Subcutaneous adipose tissue (tissue), 4 donors: Measurements from ENCODE around the gene EXOC6B. TPM values are rescaled to one million over a fixed set of nuclear protein-coding genes. Genes with fewer than 3 reads are reported as not detected.

Source experiments
- total RNA-seq, 4 donors: library from RNA; depleted of rRNA; stranded (reverse); fragments of >200 nt; gene quantifications; one replicate each; pipeline ENCODE4 v1.1.0, GENCODE V29; 2016
- TF ChIP-seq, protein P1 (sequence below): fragments of 450-650 bp; IDR thresholded peaks from one replicate; pipeline ENCODE4 v1.5.1; 2016; ENCODE audit warnings: low read depth, mild to moderate bottlenecking, control low read depth, antibody characterized with exemption, moderate library complexity

The EXOC6B gene
- total RNA-seq, 4 donors from 2014 or later = 33.9 to 40.5 (median 38.9) TPM

DNA sequence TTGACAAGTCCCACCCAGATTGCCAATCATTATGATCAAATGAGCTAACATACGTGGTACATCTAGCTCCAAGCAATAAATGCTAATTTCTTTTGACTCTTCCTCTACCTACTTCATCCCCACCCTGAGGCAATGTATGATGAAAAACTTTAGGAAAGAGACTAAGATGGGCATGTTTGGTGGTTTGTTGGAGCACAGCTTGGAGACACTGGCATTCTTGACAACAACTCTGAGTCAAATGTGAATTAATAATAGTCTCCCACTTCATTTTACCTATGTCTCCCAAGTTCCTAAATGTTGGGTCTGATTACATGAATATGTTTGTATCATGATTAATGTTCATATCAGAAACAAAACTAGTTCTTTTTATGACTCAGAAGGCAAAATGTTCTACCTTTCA lies 36.6 kb downstream of the EXOC6B start:
- TF ChIP-seq, protein P1, sequence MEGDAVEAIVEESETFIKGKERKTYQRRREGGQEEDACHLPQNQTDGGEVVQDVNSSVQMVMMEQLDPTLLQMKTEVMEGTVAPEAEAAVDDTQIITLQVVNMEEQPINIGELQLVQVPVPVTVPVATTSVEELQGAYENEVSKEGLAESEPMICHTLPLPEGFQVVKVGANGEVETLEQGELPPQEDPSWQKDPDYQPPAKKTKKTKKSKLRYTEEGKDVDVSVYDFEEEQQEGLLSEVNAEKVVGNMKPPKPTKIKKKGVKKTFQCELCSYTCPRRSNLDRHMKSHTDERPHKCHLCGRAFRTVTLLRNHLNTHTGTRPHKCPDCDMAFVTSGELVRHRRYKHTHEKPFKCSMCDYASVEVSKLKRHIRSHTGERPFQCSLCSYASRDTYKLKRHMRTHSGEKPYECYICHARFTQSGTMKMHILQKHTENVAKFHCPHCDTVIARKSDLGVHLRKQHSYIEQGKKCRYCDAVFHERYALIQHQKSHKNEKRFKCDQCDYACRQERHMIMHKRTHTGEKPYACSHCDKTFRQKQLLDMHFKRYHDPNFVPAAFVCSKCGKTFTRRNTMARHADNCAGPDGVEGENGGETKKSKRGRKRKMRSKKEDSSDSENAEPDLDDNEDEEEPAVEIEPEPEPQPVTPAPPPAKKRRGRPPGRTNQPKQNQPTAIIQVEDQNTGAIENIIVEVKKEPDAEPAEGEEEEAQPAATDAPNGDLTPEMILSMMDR = no peak

DNA sequence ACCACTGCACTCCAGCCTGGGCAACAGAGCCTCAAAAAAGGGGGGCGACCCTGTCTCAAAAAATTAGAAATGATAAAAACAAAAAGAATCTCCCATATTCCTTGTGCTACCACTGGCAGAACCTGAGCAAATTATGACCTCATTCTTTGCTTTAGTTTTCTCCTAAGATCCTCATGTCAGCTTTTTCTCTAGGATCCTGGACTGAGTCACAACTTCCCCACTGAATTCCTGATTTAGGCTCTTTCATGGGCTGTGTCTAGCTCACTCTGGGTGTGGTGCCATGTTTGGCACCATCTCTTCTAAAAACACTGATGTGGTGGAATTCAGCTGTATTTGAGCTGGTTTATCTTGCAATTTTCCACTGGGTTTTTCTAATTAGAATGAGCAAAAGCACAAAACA lies 37.1 kb downstream of the EXOC6B start:
- TF ChIP-seq, protein P1 = no peak

DNA sequence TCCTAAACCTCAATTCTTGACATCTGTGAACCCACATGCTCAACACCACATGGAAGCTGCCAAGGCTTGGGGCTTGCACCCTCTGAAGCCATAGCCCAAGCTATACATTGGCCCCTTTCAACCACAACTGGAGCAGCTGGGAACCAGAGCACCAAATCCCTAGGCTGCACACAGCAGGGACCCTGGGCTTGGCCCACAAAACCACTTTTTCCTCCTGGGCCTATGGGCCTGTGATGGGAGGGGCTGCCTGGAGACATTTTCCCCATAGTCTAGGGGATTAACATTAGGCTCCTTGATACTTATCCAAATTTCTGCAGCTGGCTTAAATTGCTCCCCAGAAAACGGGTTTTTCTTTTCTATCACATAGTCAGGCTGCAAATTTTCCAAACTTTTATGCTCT lies 40.3 kb downstream of the EXOC6B start:
- TF ChIP-seq, protein P1 = no peak

DNA sequence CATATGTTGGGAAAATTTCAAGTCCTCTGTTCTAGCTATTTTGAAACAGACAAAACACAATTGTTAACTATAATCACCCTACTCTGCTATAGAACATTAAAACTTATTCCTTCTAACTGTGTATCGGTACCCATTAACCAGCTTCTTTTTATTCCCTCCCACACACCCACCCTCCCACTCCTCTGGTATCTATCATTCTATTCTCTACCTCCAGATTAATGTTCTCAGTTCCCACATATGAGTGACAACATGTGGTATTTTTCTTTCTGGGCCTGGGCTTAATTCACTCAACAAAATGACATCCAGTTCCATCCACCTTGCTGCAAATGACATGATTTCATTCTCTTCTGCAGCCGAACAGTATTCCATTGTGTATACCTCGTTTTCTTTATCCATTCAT lies 43.3 kb downstream of the EXOC6B start:
- TF ChIP-seq, protein P1 = no peak

DNA sequence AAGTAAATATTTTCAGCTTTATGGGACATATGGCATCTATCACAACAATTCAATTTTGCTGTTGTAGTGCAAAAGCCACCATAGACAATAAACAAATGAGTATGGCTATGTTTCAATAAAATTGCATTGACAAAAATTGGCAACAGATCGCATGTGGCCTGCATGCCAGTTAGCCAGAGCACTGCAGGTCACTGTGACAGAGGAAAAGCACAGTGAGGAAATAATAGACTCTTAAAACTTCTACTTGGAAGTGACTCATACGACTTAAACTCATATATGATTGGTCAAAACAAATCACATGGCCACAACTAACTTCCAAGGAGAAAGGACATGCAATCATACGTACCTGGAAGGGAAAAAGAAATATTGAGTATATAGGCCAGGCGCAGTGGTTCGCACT lies 44.4 kb downstream of the EXOC6B start:
- TF ChIP-seq, protein P1 = no peak

DNA sequence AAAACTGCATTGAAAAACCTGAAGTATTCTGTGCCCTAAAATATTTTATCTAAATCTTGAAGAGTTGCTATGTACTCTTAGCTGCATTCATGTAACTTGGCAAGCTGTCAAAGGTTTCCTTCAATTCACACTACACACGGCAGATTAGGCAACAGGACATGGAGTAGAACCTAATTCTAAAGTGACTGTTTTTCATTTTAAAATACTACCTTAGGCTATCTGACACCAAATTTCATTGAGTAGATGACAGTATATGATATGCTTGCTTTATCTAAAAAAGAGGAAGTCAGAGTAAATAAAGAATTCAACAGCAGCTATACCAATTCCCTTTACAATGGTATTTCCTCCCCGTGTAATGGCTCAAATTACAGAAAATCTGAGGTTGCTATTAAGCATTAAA lies 45.4 kb downstream of the EXOC6B start:
- TF ChIP-seq, protein P1 = no peak

DNA sequence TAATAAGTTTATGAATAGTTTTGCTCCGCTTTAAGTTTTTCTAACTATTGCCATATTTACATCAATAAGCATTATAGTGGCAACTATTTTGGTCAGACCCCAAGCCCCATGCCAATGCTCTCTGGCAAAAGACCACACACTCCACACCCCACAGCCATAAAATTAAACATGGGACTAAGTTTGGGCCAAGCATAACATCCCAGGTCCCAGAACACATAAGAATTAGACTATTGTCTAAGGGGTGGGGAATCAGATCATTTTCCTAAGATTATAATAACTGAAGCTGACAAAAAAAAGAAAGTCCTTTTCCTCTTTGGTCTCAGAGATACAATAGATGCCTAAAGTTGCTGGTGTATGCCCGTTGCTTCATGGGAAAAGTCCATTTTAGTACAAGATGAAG lies 46.3 kb downstream of the EXOC6B start:
- TF ChIP-seq, protein P1 = no peak
